ENCODE results near the gene LPAR5. TPM values are rescaled to one million over a fixed set of nuclear protein-coding genes. Genes with fewer than 3 reads are reported as not detected.

The LPAR5 gene
- total RNA-seq, 1 experiment from 2014 or later, result 0.11 TPM

- DNase-seq (ENCODE audit: low read depth, low spot score), result no peak
- in situ Hi-C loops (cut with HindIII; ENCODE audit: low pct_unique_long_range_greater_than_20kb, low sequenced_read_pairs), result no loop called here
These were observed 52.8 kb downstream of the LPAR5 start for GRCh38 chr12:6582959-6583358.

- in situ Hi-C loops (cut with HindIII; ENCODE audit: low pct_unique_long_range_greater_than_20kb, low sequenced_read_pairs), result no loop called here
- peak; percentile 33 for DNase-seq (ENCODE audit: low read depth, low spot score)
These were observed 53.6 kb downstream of the LPAR5 start for GRCh38 chr12:6582196-6582595.

- in situ Hi-C loops (cut with HindIII; ENCODE audit: low pct_unique_long_range_greater_than_20kb, low sequenced_read_pairs), result no loop called here
- DNase-seq (ENCODE audit: low read depth, low spot score), result no peak
These were observed 60.1 kb downstream of the LPAR5 start for GRCh38 chr12:6575648-6576047.

GRCh38 chr12:6574576-6575295 lies 61.0 kb downstream of the LPAR5 start:
- DNase-seq (ENCODE audit: low read depth, low spot score), result no peak
- in situ Hi-C loops (cut with HindIII; ENCODE audit: low pct_unique_long_range_greater_than_20kb, low sequenced_read_pairs), result no loop called here

- no peak for DNase-seq (ENCODE audit: low read depth, low spot score)
- in situ Hi-C loops (cut with HindIII; ENCODE audit: low pct_unique_long_range_greater_than_20kb, low sequenced_read_pairs), result no loop called here
These were observed 62.8 kb downstream of the LPAR5 start for GRCh38 chr12:6573001-6573400.

GRCh38 chr12:6570264-6570887 lies 65.4 kb downstream of the LPAR5 start:
- in situ Hi-C loops (cut with HindIII; ENCODE audit: low pct_unique_long_range_greater_than_20kb, low sequenced_read_pairs), result no loop called here
- peak; percentile 70 for DNase-seq (ENCODE audit: low read depth, low spot score)

- DNase-seq (ENCODE audit: low read depth, low spot score), result no peak
- in situ Hi-C loops (cut with HindIII; ENCODE audit: low pct_unique_long_range_greater_than_20kb, low sequenced_read_pairs), result no loop called here
These were observed 66.0 kb downstream of the LPAR5 start for GRCh38 chr12:6569786-6570185.

- no peak for DNase-seq (ENCODE audit: low read depth, low spot score)
- in situ Hi-C loops (cut with HindIII; ENCODE audit: low pct_unique_long_range_greater_than_20kb, low sequenced_read_pairs), result no loop called here
These were observed 66.4 kb downstream of the LPAR5 start for GRCh38 chr12:6569312-6569711.

Small RNA genes lying within 50 kb of the gene (small RNA-seq; reads per million reads assigned to genes)
- gene SCARNA11, result 43.5 to 115 reads per million in 2 experiments

Other genes starting within 250 kb of the LPAR5 start
- gene CD27, start 191.0 kb downstream of the LPAR5 start, total RNA-seq (2014; rRNA removed; shearing (Covaris generic)), result not detected in 2 replicates
- gene TAPBPL, start 183.9 kb downstream of the LPAR5 start, total RNA-seq (2014; rRNA removed; shearing (Covaris generic)), result 24.1 and 31.2 TPM in 2 replicates
- gene VAMP1, start 165.3 kb downstream of the LPAR5 start, total RNA-seq (2014; rRNA removed; shearing (Covaris generic)), result 0.59 and 2.7 TPM in 2 replicates
- 252 and 261 TPM in 2 replicates for gene MRPL51, start 142.7 kb downstream of the LPAR5 start, total RNA-seq (2014; rRNA removed; shearing (Covaris generic))
- 53.5 and 56.4 TPM in 2 replicates for gene NCAPD2, start 141.9 kb downstream of the LPAR5 start, total RNA-seq (2014; rRNA removed; shearing (Covaris generic))
- gene GAPDH, start 101.4 kb downstream of the LPAR5 start, total RNA-seq (2014; rRNA removed; shearing (Covaris generic)), result 9,488 and 9,829 TPM in 2 replicates
- gene IFFO1, start 79.9 kb downstream of the LPAR5 start, total RNA-seq (2014; rRNA removed; shearing (Covaris generic)), result 6.2 and 7.5 TPM in 2 replicates
- 63.6 and 77.1 TPM in 2 replicates for gene NOP2, start 67.7 kb downstream of the LPAR5 start, total RNA-seq (2014; rRNA removed; shearing (Covaris generic))
- 154 TPM in 2 replicates for gene CHD4, start 28.6 kb downstream of the LPAR5 start, total RNA-seq (2014; rRNA removed; shearing (Covaris generic))
- gene ACRBP, start 11.5 kb upstream of the LPAR5 start, total RNA-seq (2014; rRNA removed; shearing (Covaris generic)), result 0.21 and 0.37 TPM in 2 replicates
- gene ING4, start 27.2 kb upstream of the LPAR5 start, total RNA-seq (2014; rRNA removed; shearing (Covaris generic)), result 23.6 and 24.4 TPM in 2 replicates
- 20.9 and 24.4 TPM in 2 replicates for gene ZNF384, start 53.4 kb upstream of the LPAR5 start, total RNA-seq (2014; rRNA removed; shearing (Covaris generic))
- gene PIANP, start 64.9 kb upstream of the LPAR5 start, total RNA-seq (2014; rRNA removed; shearing (Covaris generic)), result not detected in 2 replicates
- 122 and 133 TPM in 2 replicates for gene COPS7A, start 88.1 kb upstream of the LPAR5 start, total RNA-seq (2014; rRNA removed; shearing (Covaris generic))
- 134 TPM in 2 replicates for gene MLF2, start 117.2 kb upstream of the LPAR5 start, total RNA-seq (2014; rRNA removed; shearing (Covaris generic))
- gene PTMS, start 130.4 kb upstream of the LPAR5 start, total RNA-seq (2014; rRNA removed; shearing (Covaris generic)), result 88.9 and 92.6 TPM in 2 replicates
- gene LAG3, start 136.6 kb upstream of the LPAR5 start, total RNA-seq (2014; rRNA removed; shearing (Covaris generic)), result 0.13 TPM in 1 of 2 replicates, not detected in the other
- gene CD4, start 153.6 kb upstream of the LPAR5 start, total RNA-seq (2014; rRNA removed; shearing (Covaris generic)), result 0.05 TPM in 1 of 2 replicates, not detected in the other
- gene GPR162, start 185.9 kb upstream of the LPAR5 start, total RNA-seq (2014; rRNA removed; shearing (Covaris generic)), result 0.08 and 1.5 TPM in 2 replicates
- gene P3H3, start 192.4 kb upstream of the LPAR5 start, total RNA-seq (2014; rRNA removed; shearing (Covaris generic)), result 10.3 and 10.8 TPM in 2 replicates
- gene GNB3, start 205.0 kb upstream of the LPAR5 start, total RNA-seq (2014; rRNA removed; shearing (Covaris generic)), result 0.08 TPM in 1 of 2 replicates, not detected in the other
- gene CDCA3, start 215.3 kb upstream of the LPAR5 start, total RNA-seq (2014; rRNA removed; shearing (Covaris generic)), result 47.1 and 52.3 TPM in 2 replicates
- gene USP5, start 216.2 kb upstream of the LPAR5 start, total RNA-seq (2014; rRNA removed; shearing (Covaris generic)), result 87.9 and 92.6 TPM in 2 replicates
- 1,835 and 2,004 TPM in 2 replicates for gene TPI1, start 231.6 kb upstream of the LPAR5 start, total RNA-seq (2014; rRNA removed; shearing (Covaris generic))
- 6.4 and 8.3 TPM in 2 replicates for gene SPSB2, start 237.3 kb upstream of the LPAR5 start, total RNA-seq (2014; rRNA removed; shearing (Covaris generic))